ENCODE data around the gene FBXO48. TPM values are rescaled to one million over a fixed set of nuclear protein-coding genes. Genes with fewer than 3 reads are reported as not detected.

The FBXO48 gene
- total and polyA plus RNA-seq, 10 of the 15 experiments (the other 5 are each of a cell fraction or from before 2014, with no cell fraction given): 0.56 to 2.3 (median 1.2) TPM

DNA sequence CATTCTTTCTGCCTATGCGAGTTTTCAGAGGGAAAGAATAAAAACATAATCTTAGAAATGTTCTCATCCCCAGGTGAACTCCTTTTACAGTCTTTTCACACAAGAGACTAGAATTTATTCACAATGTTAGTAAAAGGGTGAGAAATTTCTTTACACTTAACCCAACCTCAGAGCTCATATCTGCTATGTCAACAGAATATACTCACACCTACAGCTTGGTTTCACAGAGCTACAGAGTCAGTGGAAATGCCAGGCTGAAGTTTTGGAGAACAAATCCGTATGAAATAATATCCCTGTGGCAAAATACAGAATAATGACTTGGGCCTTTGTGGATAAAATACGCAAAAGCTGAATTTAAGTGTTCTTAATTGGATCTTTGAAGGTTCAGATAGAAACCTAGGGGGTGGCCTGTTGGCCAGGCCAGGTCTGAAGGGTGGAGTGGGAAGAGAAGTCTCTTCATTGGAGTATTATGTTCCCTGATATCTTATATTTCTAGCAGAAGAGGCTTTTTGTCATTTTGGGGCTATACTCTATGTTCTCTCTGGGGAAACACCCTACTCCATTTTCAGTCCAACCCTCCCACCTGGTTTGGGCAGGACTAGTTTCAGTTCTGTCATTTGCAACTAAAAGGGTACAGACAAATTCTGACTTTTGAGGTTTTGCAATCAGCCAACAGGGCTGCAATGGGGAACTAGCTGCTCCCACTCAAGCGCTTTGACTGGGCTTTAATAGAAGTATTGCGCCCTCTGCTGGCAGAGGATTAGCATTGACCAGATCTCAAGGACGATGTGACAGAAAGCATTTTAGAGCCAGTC, 25.7 kb downstream of the FBXO48 start:
- peak; percentile 84 for FAIRE-seq
- intact Hi-C loops (cut with micrococcal nuclease; ENCODE audit: unreplicated experiment) (loop anchor here (1.0 to 5.0 kb wide), 11 partner anchors 17 to 379 kb away; partner anchors contain the start of genes C1D and PPP3R1), in situ Hi-C loops (cut with MboI) (loop anchor here (5.0 to 25.0 kb wide), 6 partner anchors 79 to 2004 kb away; partner anchors contain the start of gene MEIS1)
- ChIA-PET SMC1A (ENCODE audit: uncharacterized antibody, unreplicated experiment) (interaction anchor here (0.5 to 9.4 kb wide), 34 partner anchors 12 to 319 kb away, joined by 3 to 259 read pairs (median 6); partner anchors contain the start of genes APLF, FBXO48, PLEK and PNO1), RAD21 (ENCODE audit: unreplicated experiment) (interaction anchor here (0.6 to 7.4 kb wide), 32 partner anchors 9 to 319 kb away, joined by 3 to 211 read pairs (median 7); partner anchors contain the start of genes APLF, FBXO48, PLEK and PNO1), POLR2A (interaction anchor here (0.8 to 5.1 kb wide), 14 partner anchors 14 to 320 kb away, joined by 3 to 70 read pairs (median 12); partner anchors contain the start of gene PLEK), CTCF (interaction anchor here (0.6 to 7.1 kb wide), 42 partner anchors 12 to 319 kb away, joined by 3 to 91 read pairs (median 6); partner anchors contain the start of genes APLF, FBXO48, PLEK and PNO1)
- H3K9me3 ChIP-seq (replicated peaks; ENCODE audit: control insufficient read depth, insufficient read depth, low read length): no peaks in the 10 kb centered on the region; the same call in 2 of the 3 replicates
- no TSS peak for BruUV-seq (replicated peaks)
- DNase-seq (ENCODE audit: low read depth, low spot score): peak; percentile 97
- H3K27ac ChIP-seq (ENCODE audit: control insufficient read depth, insufficient read depth): peak overlapping the region; percentile 92
- peak overlapping the region; percentile 42; the same call in 1 of the 2 replicates for H3K9ac ChIP-seq (ENCODE audit: control insufficient read depth, insufficient read depth, low read length)
- H3K4me2 ChIP-seq (ENCODE audit: control insufficient read depth, insufficient read depth): peak overlapping the region; percentile 75
- no peaks in the 10 kb centered on the region for H3K36me3 ChIP-seq (ENCODE audit: control insufficient read depth in 2 of 2, insufficient read depth in 2 of 2, low read length in 1 of 2)
- H4K20me1 ChIP-seq (ENCODE audit: control insufficient read depth, insufficient read depth): no peaks in the 10 kb centered on the region
- H3K27me3 ChIP-seq (replicated peaks in 1 of 2; ENCODE audit: control insufficient read depth in 2 of 2, insufficient read depth in 2 of 2, low read length in 1 of 2): no peaks in the 10 kb centered on the region
- peaks cover 3% of the 10 kb centered on the region for H3K79me2 ChIP-seq (ENCODE audit: control insufficient read depth, insufficient read depth, low read length)
- H3K4me3 ChIP-seq: peak overlapping the region; percentile 40; the same call in 1 of the 2 replicates
- H3K4me1 ChIP-seq (ENCODE audit: control insufficient read depth, insufficient read depth, low read length): peaks cover 33% of the 10 kb centered on the region
- H2AFZ ChIP-seq (ENCODE audit: control insufficient read depth, low read depth, low read length): peak overlapping the region; percentile 61; the same call in 1 of the 2 replicates
- ATAC-seq: peak; percentile 96
- 0% methylated on average over 6 of the region's 6 CpGs for WGBS (ENCODE audit: insufficient coverage, insufficient replicate concordance, low lambda C conversion rate, missing lambda C conversion rate)
- TF ChIP-seq ZNF384 (IDR thresholded peaks at IDR 0.05; ENCODE audit: borderline replicate concordance, low read depth, low read length) (peak; percentile 37; the same call in 1 of the 2 replicates), IKZF1 (conservative IDR thresholded peaks at IDR 0.05) (peak; percentile 86), RBBP5 (conservative IDR thresholded peaks at IDR 0.05) (no peak), BACH1 (IDR thresholded peaks at IDR 0.05; ENCODE audit: borderline replicate concordance) (peak; percentile 55; the same call in 1 of the 2 replicates), MTA3 (IDR thresholded peaks at IDR 0.05; ENCODE audit: borderline replicate concordance, low read length) (peak; percentile 86; the same call in 1 of the 2 replicates), SREBF1 (IDR thresholded peaks at IDR 0.05; ENCODE audit: low read length) (0 out of 2 replicates have a peak, but pooled peaks have one; percentile 6), CBX5 (IDR thresholded peaks at IDR 0.05; ENCODE audit: low read depth) (peak; percentile 98), MTA2 (IDR thresholded peaks at IDR 0.05; ENCODE audit: low read depth) (peak; percentile 79), TCF3 (IDR thresholded peaks at IDR 0.05; ENCODE audit: borderline replicate concordance, insufficient read depth, low read depth, low read length) (peak; percentile 47; the same call in 1 of the 2 replicates), CHD4 (IDR thresholded peaks at IDR 0.05) (no peak), NFXL1 (IDR thresholded peaks at IDR 0.05; ENCODE audit: borderline replicate concordance) (no peak), CHD1 (IDR thresholded peaks at IDR 0.05; ENCODE audit: low read depth, low read length) (0 out of 2 replicates have a peak, but pooled peaks have one; percentile 37), YBX1 (IDR thresholded peaks at IDR 0.05) (no peak), CREM (IDR thresholded peaks at IDR 0.05; ENCODE audit: low read depth) (peak; percentile 84), BHLHE40 (IDR thresholded peaks at IDR 0.05; ENCODE audit: borderline replicate concordance in 1 of 2, low read depth in 2 of 2, low read length in 1 of 2) (peak; percentile 59 to 71; a peak in 3 of 4 replicates), HDGF (IDR thresholded peaks at IDR 0.05) (0 out of 2 replicates have a peak, but pooled peaks have one; percentile 36)
- TF ChIP-seq, protein P1, sequence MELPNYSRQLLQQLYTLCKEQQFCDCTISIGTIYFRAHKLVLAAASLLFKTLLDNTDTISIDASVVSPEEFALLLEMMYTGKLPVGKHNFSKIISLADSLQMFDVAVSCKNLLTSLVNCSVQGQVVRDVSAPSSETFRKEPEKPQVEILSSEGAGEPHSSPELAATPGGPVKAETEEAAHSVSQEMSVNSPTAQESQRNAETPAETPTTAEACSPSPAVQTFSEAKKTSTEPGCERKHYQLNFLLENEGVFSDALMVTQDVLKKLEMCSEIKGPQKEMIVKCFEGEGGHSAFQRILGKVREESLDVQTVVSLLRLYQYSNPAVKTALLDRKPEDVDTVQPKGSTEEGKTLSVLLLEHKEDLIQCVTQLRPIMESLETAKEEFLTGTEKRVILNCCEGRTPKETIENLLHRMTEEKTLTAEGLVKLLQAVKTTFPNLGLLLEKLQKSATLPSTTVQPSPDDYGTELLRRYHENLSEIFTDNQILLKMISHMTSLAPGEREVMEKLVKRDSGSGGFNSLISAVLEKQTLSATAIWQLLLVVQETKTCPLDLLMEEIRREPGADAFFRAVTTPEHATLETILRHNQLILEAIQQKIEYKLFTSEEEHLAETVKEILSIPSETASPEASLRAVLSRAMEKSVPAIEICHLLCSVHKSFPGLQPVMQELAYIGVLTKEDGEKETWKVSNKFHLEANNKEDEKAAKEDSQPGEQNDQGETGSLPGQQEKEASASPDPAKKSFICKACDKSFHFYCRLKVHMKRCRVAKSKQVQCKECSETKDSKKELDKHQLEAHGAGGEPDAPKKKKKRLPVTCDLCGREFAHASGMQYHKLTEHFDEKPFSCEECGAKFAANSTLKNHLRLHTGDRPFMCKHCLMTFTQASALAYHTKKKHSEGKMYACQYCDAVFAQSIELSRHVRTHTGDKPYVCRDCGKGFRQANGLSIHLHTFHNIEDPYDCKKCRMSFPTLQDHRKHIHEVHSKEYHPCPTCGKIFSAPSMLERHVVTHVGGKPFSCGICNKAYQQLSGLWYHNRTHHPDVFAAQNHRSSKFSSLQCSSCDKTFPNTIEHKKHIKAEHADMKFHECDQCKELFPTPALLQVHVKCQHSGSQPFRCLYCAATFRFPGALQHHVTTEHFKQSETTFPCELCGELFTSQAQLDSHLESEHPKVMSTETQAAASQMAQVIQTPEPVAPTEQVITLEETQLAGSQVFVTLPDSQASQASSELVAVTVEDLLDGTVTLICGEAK (IDR thresholded peaks at IDR 0.05; ENCODE audit: borderline replicate concordance): no peak
- TF ChIP-seq, protein P2, sequence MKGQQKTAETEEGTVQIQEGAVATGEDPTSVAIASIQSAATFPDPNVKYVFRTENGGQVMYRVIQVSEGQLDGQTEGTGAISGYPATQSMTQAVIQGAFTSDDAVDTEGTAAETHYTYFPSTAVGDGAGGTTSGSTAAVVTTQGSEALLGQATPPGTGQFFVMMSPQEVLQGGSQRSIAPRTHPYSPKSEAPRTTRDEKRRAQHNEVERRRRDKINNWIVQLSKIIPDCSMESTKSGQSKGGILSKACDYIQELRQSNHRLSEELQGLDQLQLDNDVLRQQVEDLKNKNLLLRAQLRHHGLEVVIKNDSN (IDR thresholded peaks at IDR 0.05; ENCODE audit: borderline replicate concordance, extremely low read length, insufficient read depth, low read depth, low read length): no peak
